Suprapubic skin (tissue), 4 donors: ENCODE results near the gene NTM.

Experiments
- EP300 ChIP-seq: sonication (generic); formaldehyde crosslinking; IDR thresholded peaks from one replicate; pipeline ENCODE4 v1.6.1; 2017; ENCODE audit warnings: antibody characterized with exemption
- POLR2A ChIP-seq, 2 donors: fragments of 450-650 bp; IDR thresholded peaks; one replicate each; pipeline ENCODE4 v1.6.1; 2017; ENCODE audit warnings: antibody characterized with exemption in 2 of 2, mild to moderate bottlenecking in 2 of 2, moderate library complexity in 2 of 2
- POLR2AphosphoS5 ChIP-seq, 3 donors: sonication (generic); formaldehyde crosslinking; IDR thresholded peaks; one replicate each; pipeline ENCODE4 v1.6.1; 2017; ENCODE audit warnings: antibody characterized with exemption in 3 of 3
- TF ChIP-seq, protein P1 (sequence below), 2 donors: fragments of 200-600 bp in 1 of 2; fragments of 450-650 bp in 1 of 2; sonication (generic) in 1 of 2; IDR thresholded peaks; one replicate each; pipeline ENCODE4 v1.5.1; 2016 to 2019; ENCODE audit warnings: antibody characterized with exemption in 2 of 2, mild to moderate bottlenecking in 1 of 2, moderate library complexity in 1 of 2

GRCh38 chr11:131850507-131850906 lies 480.1 kb downstream of the NTM start:
- TF ChIP-seq, protein P1, sequence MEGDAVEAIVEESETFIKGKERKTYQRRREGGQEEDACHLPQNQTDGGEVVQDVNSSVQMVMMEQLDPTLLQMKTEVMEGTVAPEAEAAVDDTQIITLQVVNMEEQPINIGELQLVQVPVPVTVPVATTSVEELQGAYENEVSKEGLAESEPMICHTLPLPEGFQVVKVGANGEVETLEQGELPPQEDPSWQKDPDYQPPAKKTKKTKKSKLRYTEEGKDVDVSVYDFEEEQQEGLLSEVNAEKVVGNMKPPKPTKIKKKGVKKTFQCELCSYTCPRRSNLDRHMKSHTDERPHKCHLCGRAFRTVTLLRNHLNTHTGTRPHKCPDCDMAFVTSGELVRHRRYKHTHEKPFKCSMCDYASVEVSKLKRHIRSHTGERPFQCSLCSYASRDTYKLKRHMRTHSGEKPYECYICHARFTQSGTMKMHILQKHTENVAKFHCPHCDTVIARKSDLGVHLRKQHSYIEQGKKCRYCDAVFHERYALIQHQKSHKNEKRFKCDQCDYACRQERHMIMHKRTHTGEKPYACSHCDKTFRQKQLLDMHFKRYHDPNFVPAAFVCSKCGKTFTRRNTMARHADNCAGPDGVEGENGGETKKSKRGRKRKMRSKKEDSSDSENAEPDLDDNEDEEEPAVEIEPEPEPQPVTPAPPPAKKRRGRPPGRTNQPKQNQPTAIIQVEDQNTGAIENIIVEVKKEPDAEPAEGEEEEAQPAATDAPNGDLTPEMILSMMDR (IDR thresholded peaks at IDR 0.05): no peak
- TF ChIP-seq EP300 (no peak), POLR2AphosphoS5 (IDR thresholded peaks at IDR 0.05) (no peak), POLR2A (IDR thresholded peaks at IDR 0.05) (no peak)
